Measurements from ENCODE around the gene DDX28. TPM values are rescaled to one million over a fixed set of nuclear protein-coding genes. Genes with fewer than 3 reads are reported as not detected.

DDX28 gene
- total and polyA plus RNA-seq, 4 donors, result 7.6 to 11.6 (median 8.4) TPM

- Histone ChIP-seq H3K4me3 (ENCODE audit: low read depth in 1 of 3, low read length in 3 of 3) (no peak overlapping the region), H3K4me1 (ENCODE audit: control insufficient read depth in 4 of 4, insufficient read depth in 4 of 4, low read length in 3 of 4) (peaks cover 4 to 24% (median 19%) of the 10 kb centered on the region in 4 donors), H3K36me3 (ENCODE audit: control insufficient read depth in 4 of 4, insufficient read depth in 3 of 4, low read depth in 1 of 4, low read length in 3 of 4) (peaks cover 0 to 19% (median 7%) of the 10 kb centered on the region in 4 donors), H3K9me3 (ENCODE audit: control insufficient read depth in 4 of 4, low read length in 3 of 4) (no peaks in the 10 kb centered on the region), H3K9ac (ENCODE audit: low read depth in 1 of 2, low read length in 2 of 2) (no peak overlapping the region), H3K27ac (ENCODE audit: low read depth in 1 of 2, low read length in 2 of 2) (no peak overlapping the region), H3K27me3 (ENCODE audit: control insufficient read depth in 4 of 4, insufficient read depth in 4 of 4, low read length in 3 of 4) (no peaks in the 10 kb centered on the region)
- DNase-seq (ENCODE audit: low spot score), result no peak
- TF ChIP-seq EGR1 (IDR thresholded peaks at IDR 0.05; ENCODE audit: low read depth in 2 of 2) (no peak), ATF3 (IDR thresholded peaks at IDR 0.05) (no peak), REST (IDR thresholded peaks at IDR 0.05) (no peak), SP1 (IDR thresholded peaks at IDR 0.05) (no peak), HNF4A (conservative IDR thresholded peaks at IDR 0.05) (no peak), NR2F2 (IDR thresholded peaks at IDR 0.05) (no peak), MAX (IDR thresholded peaks at IDR 0.05) (no peak), FOXA1 (IDR thresholded peaks at IDR 0.05) (no peak)
- WGBS, result 72% methylated on average over 7 of the region's 7 CpGs
These were observed 46.6 kb upstream of the DDX28 start for GRCh38 chr16:68069511-68070248.

GRCh38 chr16:68068926-68069325, 45.9 kb upstream of the DDX28 start:
- Histone ChIP-seq H3K9ac (ENCODE audit: low read depth in 1 of 2, low read length in 2 of 2) (no peak overlapping the region), H3K27me3 (ENCODE audit: control insufficient read depth in 4 of 4, insufficient read depth in 4 of 4, low read length in 3 of 4) (no peaks in the 10 kb centered on the region), H3K36me3 (ENCODE audit: control insufficient read depth in 4 of 4, insufficient read depth in 3 of 4, low read depth in 1 of 4, low read length in 3 of 4) (peaks cover 0 to 13% (median 4%) of the 10 kb centered on the region in 4 donors), H3K9me3 (ENCODE audit: control insufficient read depth in 4 of 4, low read length in 3 of 4) (no peaks in the 10 kb centered on the region), H3K27ac (ENCODE audit: low read depth in 1 of 2, low read length in 2 of 2) (no peak overlapping the region), H3K4me3 (ENCODE audit: low read depth in 1 of 3, low read length in 3 of 3) (no peak overlapping the region), H3K4me1 (ENCODE audit: control insufficient read depth in 4 of 4, insufficient read depth in 4 of 4, low read length in 3 of 4) (peaks cover 4 to 24% (median 19%) of the 10 kb centered on the region in 4 donors)
- DNase-seq (ENCODE audit: low spot score), result no peak
- 96% methylated on average over 9 of the region's 9 CpGs for WGBS
- TF ChIP-seq REST (IDR thresholded peaks at IDR 0.05), result no peak
- no peak for TF ChIP-seq RXRA (IDR thresholded peaks at IDR 0.05)
- TF ChIP-seq GABPA (IDR thresholded peaks at IDR 0.05 in 1 of 2, conservative IDR thresholded peaks at IDR 0.05 in 1 of 2), result no peak
- TF ChIP-seq SP1 (IDR thresholded peaks at IDR 0.05), result no peak
